GM10847 (cell line): Measurements from ENCODE around the gene GOLPH3L.

Experiments used
- POLR2A ChIP-seq: IDR thresholded peaks from 2 replicates; pipeline ENCODE4 v1.6.1; 2011; ENCODE audit not compliant: insufficient read length; ENCODE audit errors: extremely low read depth

GOLPH3L gene

DNA sequence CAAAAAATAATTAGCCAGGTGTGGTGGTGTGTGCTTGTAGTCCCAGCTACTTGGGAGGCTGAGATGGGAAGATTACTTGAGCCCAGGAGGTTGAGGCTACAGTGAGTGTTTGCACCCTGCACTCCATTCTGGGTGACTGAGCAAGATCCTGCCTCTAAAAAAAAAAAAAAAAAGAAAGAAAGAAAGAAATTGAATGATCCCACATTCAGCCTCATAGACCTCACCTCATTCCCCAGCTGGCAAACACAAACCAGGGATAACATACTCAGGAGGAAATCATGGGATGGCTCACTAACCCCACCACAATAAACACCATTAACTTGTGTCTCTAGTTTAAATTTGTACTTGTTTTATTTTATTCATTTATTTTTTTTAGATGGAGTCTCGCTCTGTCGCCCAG is 76.0 kb downstream of the GOLPH3L start:
- no peak for TF ChIP-seq POLR2A

DNA sequence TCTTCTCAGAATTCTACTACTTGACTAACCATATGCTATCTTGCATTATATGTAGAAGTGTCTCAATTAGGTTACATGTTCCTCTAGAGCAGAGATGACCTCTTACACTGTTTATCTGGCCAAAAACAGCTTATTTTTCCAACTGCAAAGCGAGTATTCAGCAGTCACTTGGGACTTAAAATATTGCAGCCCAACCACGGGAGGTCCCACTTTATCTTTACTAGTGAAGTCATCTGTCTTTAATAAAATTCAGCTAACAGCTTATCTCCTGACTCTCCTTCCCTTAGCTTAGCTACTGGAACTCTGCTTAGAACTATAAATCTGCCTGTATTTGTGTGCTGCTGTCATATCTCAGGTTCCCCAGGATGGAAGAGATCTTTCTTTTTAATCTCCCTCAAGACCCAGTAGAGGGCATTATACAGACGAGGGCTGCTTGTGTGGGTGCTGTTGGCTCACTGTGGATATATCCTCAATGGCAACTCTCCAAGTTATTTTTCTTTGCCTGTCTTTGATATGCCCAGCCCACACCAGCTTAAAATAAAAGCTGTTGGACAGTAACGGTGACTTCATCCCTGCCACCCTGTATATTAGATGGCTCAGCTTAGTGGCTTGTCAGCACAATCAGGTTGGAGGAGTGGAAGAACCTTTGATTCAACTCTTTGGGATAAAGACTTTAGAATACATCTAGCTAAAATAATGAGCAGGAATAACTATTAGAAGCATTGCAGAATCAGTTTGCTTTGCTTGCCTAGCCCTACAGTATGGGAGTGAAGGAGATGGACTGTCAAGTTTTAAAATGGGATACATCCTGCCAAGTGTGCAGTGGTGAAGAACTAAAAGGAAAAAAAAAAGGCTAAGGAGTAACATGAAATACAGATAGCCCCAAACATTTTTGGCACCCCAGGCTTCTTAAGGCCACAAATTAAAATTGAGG is 77.1 kb downstream of the GOLPH3L start:
- TF ChIP-seq POLR2A: no peak

DNA sequence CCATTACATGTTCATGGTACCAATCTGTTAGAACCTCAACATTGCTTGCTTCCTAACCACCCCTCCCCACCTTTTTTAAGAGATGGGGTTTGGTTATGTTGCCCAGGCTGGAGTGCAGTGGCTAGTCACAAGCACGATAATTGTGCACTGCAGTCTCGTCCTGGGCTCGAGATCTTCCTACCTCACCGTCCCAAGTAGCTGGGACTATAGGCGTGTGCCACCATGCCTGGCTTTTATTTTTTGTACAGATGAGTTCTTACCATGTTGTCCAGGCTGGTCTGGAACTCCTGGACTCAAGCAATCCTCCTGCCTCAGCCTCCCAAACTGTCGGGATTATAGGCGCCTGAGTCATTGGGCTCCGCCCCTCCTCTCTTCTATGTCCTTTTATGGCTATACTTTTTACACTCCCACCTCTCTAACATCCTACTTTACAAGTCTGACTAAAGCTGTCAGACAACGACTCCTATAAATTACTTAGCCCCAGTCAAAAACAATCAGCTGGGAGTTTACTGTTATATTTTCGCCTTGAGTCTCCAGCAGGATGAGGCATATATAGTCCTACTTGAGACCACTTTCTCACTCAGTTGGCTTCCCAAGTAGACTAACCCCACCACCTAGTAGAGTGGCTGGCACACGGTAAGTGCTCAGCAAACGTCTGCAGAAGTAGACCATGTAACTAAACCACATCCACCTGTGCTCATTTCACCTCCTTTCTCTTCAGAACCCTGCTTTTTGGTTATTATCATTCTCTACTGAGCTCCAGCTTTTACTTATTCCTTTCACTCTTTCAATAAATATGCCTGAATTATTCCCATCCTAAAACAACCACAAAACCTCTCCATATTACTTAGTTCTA is 81.4 kb downstream of the GOLPH3L start:
- no peak for TF ChIP-seq POLR2A

DNA sequence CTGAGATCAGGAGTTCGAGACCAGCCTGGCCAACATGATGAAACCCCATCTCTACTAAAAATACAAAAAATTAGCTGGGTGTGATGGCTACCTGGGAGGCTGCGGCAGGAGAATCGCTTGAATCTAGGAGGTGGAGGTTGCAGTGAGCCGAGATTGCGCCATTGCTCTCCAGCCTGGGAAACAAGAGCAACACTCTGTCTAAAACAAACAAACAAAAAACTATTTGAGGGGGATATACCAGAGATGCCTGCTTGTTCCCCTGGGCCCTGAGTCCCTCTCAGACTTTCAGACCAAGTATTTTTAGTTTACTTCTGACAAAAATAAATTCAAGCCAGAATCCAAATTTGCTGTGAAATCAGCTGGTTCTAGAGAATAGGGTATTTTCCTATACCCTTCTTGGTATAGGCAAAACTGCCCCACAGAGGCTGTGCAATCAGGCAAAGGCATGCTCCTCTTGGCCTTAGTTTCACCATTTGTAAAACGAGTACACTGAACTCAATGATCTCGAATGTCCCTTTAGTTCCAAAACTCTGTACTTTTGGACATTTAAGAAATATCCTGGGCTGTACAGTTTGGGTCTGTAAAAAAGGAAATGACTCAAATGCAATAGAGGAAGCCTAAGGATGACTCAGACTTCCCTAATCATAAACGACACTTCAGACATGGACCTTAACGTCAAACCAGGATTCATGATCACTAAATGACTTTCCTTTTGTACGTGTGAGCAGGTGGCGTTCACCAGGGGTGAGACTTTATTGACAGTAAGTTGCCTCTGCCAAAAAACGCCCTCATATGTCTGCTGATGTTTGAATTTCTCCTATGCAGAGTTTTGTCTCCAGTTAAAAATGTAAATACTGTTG is 83.7 kb downstream of the GOLPH3L start:
- TF ChIP-seq POLR2A: no peak

DNA sequence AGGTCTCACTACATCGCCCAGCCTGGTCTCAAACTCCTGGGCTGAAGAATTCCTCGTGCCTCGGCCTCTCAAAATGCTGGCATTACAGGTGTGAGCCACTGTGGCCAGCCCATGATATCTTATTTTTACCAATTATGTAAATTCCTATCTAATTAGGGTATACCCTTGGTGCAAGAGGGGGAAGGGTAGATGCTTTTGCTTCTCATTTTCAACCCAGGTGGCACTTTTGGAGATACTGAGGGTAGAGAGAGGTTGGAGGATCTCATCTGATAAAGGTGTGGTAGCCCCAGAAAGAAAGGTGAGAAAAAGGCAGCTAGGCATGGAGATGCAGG is 85.0 kb downstream of the GOLPH3L start:
- no peak for TF ChIP-seq POLR2A

DNA sequence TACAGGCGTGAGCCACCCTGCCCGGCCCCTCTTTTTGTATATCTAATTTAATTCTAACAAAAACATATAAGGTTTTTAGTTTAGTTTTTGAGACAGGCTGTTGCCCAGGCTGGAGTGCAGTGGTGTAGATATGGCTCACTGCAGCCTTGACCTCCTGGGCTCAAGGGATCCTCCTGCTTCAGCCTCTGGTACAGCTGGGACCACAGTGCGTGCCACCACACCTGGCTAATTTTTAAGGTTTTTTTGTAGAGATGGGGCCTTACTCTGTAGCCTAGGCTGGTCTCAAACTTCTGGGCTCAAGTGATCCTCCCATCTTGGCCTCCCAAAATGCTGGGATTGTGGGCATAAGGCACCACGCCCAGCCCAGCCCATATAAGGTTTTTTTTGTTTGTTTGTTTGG is 86.4 kb downstream of the GOLPH3L start:
- TF ChIP-seq POLR2A: no peak

DNA sequence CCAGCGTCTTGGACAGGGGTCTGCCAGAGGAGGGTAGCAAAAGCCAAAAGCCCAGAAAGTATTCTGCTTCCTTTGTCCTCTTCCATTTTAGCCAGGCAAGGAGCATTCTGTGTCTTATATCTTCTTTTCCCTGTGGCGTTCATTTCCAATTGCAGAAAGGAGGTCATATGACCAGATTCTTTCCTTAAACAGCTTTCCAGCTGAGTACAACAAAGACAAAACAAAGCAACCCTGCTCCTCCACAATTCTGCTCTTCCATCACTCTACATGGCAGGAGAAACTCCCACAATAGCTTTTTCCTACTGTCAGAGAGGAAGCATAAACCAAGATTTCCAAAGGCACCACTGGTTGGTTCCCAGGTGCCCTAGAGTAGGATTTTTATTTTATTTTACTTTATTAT is 87.2 kb downstream of the GOLPH3L start:
- no peak for TF ChIP-seq POLR2A

DNA sequence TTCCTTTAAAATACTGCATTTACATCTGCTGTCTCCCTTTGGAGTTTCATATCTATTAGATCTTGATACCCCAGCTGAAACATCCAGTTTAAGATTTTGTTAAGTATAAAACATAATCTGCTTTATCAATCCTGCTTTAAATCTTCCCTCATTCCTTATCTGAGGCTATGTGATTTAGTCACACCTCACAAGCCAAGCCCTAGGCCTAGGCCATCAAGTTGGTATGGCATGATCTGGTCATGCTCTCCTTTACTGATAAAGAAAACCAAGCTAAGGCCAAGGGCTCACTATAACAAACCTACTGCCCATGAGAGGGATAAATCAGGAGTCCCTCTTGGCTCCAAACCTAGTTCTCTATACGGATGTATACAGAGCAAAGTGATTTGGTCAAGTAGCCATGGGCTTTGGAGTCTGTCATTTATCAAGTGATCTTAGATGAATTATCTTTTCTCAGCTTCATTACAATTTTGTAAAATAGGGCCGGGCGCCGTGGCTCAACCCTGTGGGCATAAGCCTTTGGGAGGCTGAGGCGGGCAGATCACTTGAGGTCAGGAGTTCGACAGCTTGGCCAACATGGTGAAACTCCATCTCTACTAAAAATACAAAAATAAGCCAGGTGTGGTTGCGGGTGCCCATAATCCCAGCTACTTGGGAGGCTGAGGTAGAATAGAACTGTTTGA is 90.4 kb downstream of the GOLPH3L start:
- TF ChIP-seq POLR2A: no peak

DNA sequence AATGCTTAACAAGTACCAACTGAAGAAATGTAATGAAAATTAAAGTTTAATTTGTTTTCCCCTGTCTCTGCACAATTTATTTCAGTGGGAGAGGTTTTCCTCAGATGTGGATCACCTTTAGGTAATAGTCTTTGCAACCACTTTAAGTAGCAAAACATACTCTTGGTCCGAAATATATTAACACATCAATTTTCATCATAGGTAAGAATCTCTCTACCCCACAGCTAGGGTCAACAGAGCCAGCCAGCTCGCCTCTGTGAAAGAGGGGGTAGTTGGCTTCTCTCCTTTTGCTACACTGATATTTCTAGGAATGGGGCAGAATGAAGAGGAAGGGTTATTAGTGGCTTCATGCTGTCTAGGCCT is 92.7 kb downstream of the GOLPH3L start:
- TF ChIP-seq POLR2A: no peak

DNA sequence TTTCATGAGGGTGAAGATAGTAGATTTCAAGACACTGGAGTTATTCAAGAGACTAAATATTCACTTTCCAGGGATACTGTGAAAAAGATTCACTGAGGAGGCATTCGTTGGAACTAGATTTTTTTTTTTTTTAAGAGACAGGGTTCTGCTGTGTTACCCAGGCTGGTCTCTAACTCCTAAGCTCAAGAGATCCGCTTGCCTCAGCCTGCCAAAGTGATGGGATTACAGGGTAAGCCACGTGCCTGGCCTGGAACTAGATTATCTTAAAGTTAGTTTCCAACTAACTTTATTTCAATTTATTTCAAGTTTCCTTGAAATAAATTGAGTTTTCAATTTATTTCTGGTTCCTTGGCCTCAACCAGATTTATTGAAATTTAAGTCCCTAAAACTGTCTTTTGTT is 93.2 kb downstream of the GOLPH3L start:
- no peak for TF ChIP-seq POLR2A

DNA sequence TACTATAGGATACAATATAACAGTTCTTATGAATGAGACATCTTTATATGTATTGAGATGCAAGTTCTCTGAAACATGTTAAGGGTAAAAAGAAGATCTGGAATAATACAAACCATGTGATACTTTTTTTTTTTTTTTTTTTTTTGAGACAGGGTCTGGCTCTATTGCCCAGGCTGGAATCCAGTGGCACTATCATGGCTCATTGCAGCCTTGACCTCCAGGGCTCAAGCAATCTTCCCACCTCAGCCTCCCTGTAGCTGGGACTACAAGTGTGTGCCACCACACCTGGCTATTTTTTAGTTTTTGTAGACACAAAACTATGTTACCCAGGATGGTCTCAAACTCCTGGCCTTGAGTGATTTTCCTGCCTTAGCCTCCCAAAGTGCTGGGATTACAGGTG is 95.4 kb downstream of the GOLPH3L start:
- no peak for TF ChIP-seq POLR2A

DNA sequence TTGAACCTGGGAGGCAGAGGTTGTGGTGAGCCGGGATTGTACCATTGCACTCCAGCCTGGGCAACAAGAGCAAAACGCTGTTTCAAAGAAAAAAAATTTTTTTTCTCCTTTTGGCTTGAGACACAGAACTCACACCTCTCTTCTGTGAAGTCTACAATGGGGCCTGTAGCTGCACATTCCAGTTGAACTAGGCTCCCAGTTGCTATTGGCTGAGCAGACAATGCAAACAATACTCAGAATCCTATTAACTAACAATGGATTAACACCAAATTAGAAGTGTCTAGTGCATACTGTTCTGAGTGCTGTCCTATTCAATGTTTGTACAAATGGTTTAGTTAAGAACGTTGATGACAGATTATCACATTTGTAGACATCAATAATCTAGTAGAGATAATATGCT is 100.0 kb downstream of the GOLPH3L start:
- no peak for TF ChIP-seq POLR2A
